C4-2B (cell line): ENCODE results near the gene FOXD1.

Source experiments
- CTCF ChIP-seq: fragments of 450-650 bp; conservative IDR thresholded peaks from 2 replicates; pipeline ENCODE4 v1.5.1; 2017; ENCODE audit warnings: mild to moderate bottlenecking
- ZFX ChIP-seq: fragments of 450-650 bp; IDR thresholded peaks from 2 replicates; pipeline ENCODE4 v1.6.1; 2017

- no peak for TF ChIP-seq CTCF
- no peak for TF ChIP-seq ZFX
These were observed 47.3 kb upstream of the FOXD1 start for GRCh38 chr5:73495772-73496335.
